Urinary bladder (tissue), 4 donors: ENCODE measurements around the gene NOC4L. TPM values are rescaled to one million over a fixed set of nuclear protein-coding genes. Genes with fewer than 3 reads are reported as not detected.

Experiments used
- DNase-seq: peaks from one replicate; pipeline ENCODE4 v3.0.0-alpha.2; 2015; ENCODE audit errors: extremely low spot score
- H3K27ac ChIP-seq: one replicate; pipeline ENCODE4 v1.5.1; 2013; ENCODE audit warnings: low read depth, mild to moderate bottlenecking, moderate library complexity
- H3K36me3 ChIP-seq: one replicate; pipeline ENCODE4 v1.6.1; 2013; ENCODE audit warnings: mild to moderate bottlenecking, moderate library complexity; ENCODE audit not compliant: insufficient read depth
- H3K4me1 ChIP-seq: one replicate; pipeline ENCODE4 v1.6.1; 2013; ENCODE audit warnings: mild to moderate bottlenecking, moderate library complexity; ENCODE audit not compliant: insufficient read depth
- H3K4me3 ChIP-seq: one replicate; pipeline ENCODE4 v1.5.1; 2013; ENCODE audit warnings: low read depth, low read length
- WGBS: extraction: QIAGEN DNeasy Blood & Tissue Kit; methylation state at CpG from one replicate; pipeline ENCODE4 v1.1.7; 2013; 5-methylcytosine and 5-hydroxymethylcytosine counted together
- polyA plus RNA-seq: library from polyadenylated mRNA; stranded (reverse); fragments of 200-250 nt; gene quantifications from one replicate; pipeline ENCODE4 v1.2.3, GENCODE V29; 2013
- total RNA-seq: library from RNA; depleted of rRNA; stranded (reverse); fragments of >200 nt; gene quantifications from one replicate; pipeline ENCODE4 v1.2.3, GENCODE V29; 2014
- donor health status: healthy with polysubstance abuse.
- donor health status: healthy.

NOC4L gene
- total and polyA plus RNA-seq, 2 donors = 4.3 to 24.4 TPM

DNA sequence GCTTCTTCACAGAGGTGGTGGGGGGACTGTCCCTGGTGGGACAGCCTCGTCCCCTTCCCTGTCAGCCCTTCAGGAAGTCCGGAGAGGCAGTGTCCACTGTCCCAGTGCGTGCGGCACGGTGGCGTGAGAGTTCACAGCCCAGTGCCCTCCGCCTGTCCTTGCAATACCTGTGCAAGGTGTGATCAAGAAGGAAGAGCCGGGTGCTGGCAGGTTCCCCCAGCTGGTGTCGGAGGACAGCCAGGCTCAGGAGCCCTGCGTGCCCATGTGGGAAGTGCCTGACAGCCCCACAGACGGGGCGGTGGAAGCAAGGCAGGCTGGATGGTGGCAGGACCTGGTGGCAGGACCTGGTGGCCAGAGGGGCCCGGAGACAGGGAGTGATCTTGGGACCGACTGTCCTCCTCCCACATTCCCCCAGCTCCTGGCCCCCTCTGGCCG lies 16.4 kb downstream of the NOC4L start:
- no peaks in the 10 kb centered on the region for H3K4me1 ChIP-seq
- H3K4me3 ChIP-seq = no peak overlapping the region
- DNase-seq = no peak
- WGBS = 78% methylated on average over 15 of the region's 15 CpGs
- peaks cover 3% of the 10 kb centered on the region for H3K36me3 ChIP-seq
- no peak overlapping the region for H3K27ac ChIP-seq

DNA sequence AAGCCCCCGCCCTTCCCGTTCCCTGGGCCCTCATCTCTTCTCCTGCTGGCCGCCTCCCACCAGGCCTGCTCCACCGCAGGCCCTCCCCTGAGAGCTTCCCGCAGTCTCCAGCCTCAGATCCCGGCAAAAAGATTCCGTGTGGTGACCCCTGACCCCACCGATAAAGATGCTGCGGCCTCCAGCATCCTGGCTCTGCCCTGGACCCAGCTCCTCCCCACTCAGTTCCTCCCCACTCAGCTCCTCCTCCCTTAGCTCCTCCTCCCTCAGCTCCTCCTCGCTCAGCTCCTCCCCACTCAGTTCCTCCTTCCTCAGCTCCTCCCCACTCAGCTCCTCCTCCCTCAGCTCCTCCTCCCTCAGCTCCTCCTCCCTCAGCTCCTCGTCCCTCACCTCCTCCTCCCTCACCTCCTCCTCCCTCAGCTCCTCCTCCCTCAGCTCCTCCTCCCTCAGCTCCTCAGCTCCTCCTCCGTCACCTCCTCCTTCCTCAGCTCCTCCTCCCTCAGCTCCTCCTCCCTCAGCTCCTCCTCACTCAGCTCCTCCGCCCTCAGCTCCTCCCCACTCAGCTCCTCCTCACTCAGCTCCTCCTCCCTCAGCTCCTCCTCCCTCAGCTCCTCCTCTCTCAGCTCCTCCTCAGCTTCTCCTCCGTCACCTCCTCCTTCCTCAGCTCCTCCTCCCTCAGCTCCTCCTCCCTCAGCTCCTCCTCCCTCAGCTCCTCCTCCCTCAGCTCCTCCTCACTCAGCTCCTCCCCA lies 17.0 kb downstream of the NOC4L start:
- DNase-seq = no peak
- WGBS = 42% methylated on average over 13 of the region's 14 CpGs
- Histone ChIP-seq H3K4me3 (no peak overlapping the region), H3K4me1 (no peaks in the 10 kb centered on the region), H3K27ac (no peak overlapping the region), H3K36me3 (peaks cover 2% of the 10 kb centered on the region)

DNA sequence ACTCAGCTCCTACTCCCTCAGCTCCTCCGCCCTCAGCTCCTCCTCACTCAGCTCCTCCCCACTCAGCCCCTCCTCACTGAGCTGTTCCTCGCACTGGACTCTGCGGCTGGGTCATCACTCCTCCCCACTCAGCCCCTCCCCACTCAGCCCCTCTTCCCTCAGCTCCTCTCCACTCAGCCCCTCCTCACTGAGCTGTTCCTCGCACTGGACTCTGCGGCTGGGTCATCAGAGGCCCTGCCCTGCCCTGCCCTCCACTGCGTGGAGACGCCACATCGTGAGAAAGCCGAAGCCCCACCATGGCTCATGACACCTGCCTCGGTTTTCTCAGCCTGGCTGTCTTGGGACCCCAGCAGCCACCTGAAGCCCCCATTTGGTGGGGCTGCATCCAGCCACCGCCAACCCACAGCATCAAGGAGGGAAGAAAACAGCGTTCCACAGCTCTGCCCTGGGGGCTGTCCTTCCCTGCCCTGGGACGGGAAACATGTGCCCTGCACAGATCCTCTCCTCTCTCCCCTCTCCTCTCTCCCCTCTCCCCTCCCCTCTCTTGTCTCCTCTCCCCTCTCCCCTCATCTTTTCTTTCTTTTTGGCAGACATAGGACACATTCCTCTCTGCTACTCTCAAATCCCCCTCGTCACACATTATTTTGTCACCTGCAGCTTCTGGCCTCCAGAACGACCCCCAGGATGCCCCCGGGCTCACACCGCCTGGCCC lies 17.7 kb downstream of the NOC4L start:
- Histone ChIP-seq H3K36me3 (no peaks in the 10 kb centered on the region), H3K27ac (no peak overlapping the region), H3K4me1 (no peaks in the 10 kb centered on the region), H3K4me3 (no peak overlapping the region)
- no peak for DNase-seq
- 46% methylated on average over 17 of the region's 17 CpGs for WGBS

DNA sequence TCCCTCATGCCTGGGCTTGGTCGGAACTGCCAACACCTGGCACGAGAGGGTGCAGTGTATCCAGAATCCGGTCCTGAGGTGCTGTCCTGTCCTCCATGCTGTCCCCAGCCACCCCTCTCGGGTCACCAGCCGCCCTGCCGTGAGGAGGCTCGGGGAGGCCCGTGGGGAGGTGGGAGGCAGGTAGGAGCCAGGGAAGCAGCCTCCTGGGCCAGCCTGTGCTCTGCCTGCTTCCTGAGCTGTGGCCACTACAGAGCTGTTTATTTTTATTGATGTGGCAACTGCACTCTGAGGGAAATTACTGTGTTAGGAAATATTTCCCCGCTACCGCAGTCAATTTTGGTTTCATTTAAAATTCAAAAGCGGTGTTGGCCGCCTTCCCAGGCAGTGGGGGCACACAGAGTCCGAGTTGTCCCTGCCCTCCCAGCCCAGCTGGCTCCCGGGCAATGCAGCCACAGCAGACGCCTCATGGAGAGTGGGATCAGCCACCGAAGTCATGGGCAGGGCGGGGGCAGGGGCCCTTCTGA lies 18.3 kb downstream of the NOC4L start:
- no peaks in the 10 kb centered on the region for H3K4me1 ChIP-seq
- no peaks in the 10 kb centered on the region for H3K36me3 ChIP-seq
- 23% methylated on average over 17 of the region's 17 CpGs for WGBS
- no peak overlapping the region for H3K4me3 ChIP-seq
- no peak overlapping the region for H3K27ac ChIP-seq
- DNase-seq = no peak

DNA sequence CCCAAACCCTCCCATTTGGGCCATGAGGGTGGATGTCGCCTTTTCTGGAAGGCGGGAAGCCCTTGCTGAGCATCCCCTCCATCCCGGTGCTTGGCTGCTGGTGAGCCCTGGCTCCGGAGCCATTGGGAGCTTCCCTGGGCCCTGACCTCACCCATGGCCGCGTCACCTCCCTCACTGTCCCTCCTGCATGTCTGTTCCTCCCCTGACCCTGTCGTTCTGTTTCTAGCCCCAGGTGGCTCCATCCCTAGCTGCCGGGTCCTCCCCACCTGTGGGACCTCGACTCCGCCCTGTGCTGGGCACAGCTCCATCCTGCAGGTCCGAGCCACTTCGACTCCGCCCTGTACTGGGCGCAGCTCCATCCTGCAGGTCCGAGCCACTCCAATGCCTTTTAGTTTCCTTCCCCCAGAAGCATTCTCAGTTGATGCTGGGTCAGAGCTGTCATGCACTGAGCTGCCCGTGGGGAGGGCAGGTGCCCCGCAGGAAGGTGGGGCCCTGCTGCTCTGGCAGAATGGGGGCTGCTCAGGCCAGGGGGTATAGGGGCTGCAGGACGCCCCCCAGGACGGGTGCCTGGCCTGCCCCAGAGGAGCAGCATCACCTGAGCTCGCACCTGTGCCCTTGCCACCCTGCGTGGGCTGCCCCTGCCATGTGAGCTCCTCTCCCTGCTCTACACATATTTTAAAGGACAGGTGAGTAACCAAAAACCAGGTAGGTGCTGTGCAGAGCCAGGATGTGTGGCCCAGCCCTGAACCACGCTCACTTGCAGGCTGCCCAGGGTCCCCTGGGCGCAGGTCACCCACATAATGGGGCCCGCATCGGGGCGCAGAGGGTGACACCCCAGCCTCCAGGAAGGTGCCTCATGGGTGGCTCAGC lies 19.0 kb downstream of the NOC4L start:
- 60% methylated on average over 26 of the region's 26 CpGs for WGBS
- Histone ChIP-seq H3K36me3 (no peaks in the 10 kb centered on the region), H3K4me3 (no peak overlapping the region), H3K4me1 (no peaks in the 10 kb centered on the region), H3K27ac (no peak overlapping the region)
- no peak for DNase-seq

DNA sequence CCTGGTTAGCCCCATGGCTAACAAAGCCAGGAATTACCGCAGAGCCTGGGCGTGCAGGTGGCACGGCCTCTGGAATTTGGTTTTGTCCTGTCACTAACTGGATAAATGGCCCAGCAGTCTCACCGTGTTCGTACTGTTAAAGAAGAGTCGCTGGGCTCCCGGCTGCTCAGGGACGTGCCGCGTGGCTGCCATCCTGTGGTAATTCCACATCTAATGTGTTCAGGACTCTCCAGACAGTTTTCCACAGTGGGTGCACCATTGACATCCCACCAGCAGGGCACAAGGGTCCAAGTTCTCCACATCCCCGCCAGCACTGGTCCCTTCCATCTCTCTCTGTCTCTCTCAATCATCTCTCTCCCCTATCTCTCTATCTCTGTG lies 19.6 kb downstream of the NOC4L start:
- Histone ChIP-seq H3K4me3 (no peak overlapping the region), H3K4me1 (no peaks in the 10 kb centered on the region), H3K36me3 (no peaks in the 10 kb centered on the region), H3K27ac (no peak overlapping the region)
- no peak for DNase-seq
- 57% methylated on average over 11 of the region's 11 CpGs for WGBS

DNA sequence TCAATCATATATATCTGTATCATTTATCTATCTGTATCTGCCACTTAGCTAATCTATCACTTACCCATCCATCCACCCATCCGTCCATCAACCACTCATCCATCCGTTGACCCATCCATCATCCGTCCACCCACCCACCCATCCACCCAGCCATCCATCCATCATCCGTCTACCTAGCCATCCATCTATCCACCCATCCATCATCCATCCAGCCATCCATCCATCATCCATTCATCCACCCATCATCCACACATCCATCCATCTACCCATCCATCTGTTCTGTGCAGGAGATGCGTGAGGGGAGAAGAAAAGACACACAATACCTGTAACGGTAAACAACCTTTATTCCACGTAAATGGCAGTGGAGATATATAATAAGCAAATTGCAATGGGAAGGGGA lies 20.2 kb downstream of the NOC4L start:
- 87% methylated on average over 7 of the region's 7 CpGs for WGBS
- no peak for DNase-seq
- no peaks in the 10 kb centered on the region for H3K4me1 ChIP-seq
- H3K4me3 ChIP-seq = no peak overlapping the region
- H3K27ac ChIP-seq = no peak overlapping the region
- no peaks in the 10 kb centered on the region for H3K36me3 ChIP-seq

DNA sequence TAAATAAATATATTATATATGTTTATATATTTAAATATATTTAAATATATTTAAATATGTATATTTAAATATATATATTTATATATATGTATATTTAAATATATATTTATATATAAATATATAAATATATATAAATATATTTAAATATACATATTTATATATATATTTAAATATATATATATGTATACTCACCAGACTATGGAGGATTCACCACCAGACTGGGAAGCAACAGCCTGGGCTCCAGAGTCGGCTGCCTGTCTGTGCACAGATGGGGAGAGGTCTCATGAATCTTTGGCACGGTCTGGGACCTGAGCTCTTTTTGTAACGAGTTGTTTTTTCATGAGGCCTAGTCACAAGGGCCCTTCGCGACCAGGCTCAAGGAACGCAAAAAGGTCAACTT lies 21.3 kb downstream of the NOC4L start:
- 95% methylated on average over 6 of the region's 6 CpGs for WGBS
- H3K4me1 ChIP-seq = no peaks in the 10 kb centered on the region
- no peak for DNase-seq

DNA sequence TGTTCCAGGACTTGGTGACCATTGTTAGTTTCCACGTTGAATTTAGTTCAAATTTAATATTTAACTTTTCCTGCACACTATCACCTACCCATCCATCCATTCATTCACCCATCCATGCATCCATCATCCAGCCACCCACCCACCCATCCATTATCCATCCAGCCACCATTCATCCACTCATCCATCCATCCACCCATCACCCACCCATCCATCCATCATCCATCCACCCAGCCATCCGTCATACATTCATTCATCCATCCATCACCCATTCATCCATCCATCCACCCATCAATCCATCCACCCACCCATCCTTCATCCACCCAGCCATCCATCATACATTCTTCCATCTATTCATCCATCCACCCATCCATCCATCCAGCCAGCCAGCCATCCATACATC lies 21.8 kb downstream of the NOC4L start:
- no peak overlapping the region for H3K27ac ChIP-seq
- no peaks in the 10 kb centered on the region for H3K36me3 ChIP-seq
- no peak for DNase-seq
- H3K4me3 ChIP-seq = no peak overlapping the region
- WGBS = 90% methylated on average over 2 of the region's 2 CpGs
- no peaks in the 10 kb centered on the region for H3K4me1 ChIP-seq

More for the DNA sequence above, 21.3 kb downstream of the NOC4L start:
- H3K4me3 ChIP-seq = no peak overlapping the region
- no peaks in the 10 kb centered on the region for H3K36me3 ChIP-seq
- H3K27ac ChIP-seq = no peak overlapping the region

DNA sequence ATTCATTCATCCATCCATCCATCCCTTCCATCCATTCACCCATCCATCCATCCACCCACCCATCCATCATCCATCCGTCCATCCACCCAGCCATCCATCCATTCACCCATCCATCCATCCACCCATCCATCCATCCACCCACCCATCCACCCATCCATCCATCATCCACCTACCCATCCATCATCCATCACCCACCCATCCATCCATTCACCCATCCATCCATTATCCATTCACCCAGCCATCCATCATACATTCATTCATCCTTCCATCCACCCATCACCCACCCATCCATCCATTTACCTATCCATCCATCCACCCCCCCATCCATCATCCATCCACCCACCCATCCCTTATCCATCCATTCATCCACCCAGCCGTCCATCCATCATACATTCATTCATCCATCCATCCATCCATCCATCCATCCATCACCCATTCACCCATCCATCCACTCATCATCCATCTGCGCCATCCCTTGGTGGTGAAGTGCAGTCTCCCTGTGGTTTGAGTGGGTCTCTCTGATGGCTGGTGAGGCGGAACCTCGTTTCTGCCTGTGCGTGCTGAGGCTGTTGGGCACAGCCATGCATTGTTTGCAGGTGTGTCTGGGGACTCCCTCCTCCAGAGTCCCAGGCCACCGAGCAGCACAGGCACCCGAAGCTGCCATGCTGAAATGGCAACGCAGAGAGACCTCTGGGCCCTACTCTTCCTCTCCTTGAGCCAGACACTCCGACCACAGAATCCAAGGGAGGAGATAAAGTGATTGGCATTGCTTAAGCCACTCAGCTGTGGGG lies 22.7 kb downstream of the NOC4L start:
- no peak for DNase-seq
- Histone ChIP-seq H3K4me1 (no peaks in the 10 kb centered on the region), H3K4me3 (no peak overlapping the region), H3K27ac (no peak overlapping the region), H3K36me3 (no peaks in the 10 kb centered on the region)
- 93% methylated on average over 10 of the region's 10 CpGs for WGBS

DNA sequence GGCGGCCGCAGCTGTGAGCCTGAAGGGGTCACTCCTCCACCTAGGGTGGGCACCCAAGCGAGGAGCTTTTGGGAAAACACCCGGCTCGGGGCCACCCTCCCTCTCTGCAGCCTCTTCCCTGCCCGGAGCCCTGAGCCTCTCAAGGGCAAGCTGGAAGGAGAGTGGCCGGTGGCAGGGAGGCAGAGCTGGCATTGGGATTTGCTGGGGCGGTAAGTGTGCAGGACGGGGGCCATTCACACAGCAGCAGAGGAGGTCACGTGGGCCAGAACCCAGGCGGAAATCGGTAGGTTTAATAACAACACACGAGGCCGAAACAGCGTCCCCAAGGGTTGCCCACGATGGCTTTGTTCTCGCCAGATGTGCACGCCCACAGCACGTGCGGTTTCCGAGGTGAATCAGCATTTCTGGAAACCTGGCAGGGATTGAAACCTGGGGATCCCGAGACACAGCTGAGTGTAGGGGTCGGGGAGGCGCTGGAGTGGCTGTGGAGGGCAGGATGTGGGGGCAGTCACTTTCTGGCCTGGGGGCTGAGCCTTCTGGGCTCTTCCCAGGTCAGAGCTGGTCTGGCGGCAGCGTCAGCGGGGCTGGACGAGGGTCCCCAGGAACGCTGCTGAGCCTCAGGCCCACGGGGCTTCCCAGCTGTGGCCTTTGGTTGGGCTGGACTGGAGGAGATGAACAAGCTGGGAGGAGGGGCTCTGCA lies 23.5 kb downstream of the NOC4L start:
- Histone ChIP-seq H3K36me3 (no peaks in the 10 kb centered on the region), H3K4me3 (no peak overlapping the region), H3K27ac (no peak overlapping the region), H3K4me1 (no peaks in the 10 kb centered on the region)
- 75% methylated on average over 30 of the region's 30 CpGs for WGBS
- no peak for DNase-seq

DNA sequence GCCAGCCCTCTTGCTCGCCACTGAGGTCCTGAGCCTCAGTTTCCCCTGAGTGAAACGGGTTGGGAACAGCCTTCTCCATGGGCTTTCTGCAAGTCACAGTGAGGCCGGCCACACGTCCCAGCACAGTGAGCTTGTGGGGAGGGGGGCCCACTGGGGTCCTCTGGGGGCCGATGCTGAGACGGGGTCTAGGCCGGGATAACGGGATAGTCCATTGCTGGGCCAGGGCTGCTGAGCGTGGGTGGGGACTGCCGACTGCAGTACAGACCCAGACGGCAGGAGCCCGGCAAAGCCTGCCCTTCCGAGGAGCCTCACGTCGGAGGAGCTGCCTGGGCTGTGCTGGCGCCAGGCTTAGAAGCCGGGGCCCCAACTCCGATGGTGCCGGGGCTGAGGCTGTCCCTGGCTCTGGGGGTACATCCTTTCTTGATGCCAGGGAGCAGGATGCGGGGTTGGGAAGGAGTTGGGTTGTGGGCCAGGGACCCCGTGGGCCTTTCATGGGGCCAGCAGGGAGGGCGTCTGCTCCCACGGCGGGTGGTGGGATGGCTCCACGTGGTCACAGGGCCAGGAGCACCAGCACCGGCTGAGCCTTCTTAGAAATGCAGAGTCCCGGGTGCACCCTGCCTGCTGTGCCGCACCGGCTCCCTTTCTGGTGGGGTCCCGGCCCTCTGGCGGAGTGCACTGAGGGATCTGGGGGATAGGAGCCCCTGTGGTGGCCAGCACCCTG lies 24.2 kb downstream of the NOC4L start:
- H3K27ac ChIP-seq = no peak overlapping the region
- H3K4me1 ChIP-seq = no peaks in the 10 kb centered on the region
- no peak overlapping the region for H3K4me3 ChIP-seq
- DNase-seq = no peak
- 84% methylated on average over 31 of the region's 31 CpGs for WGBS
- H3K36me3 ChIP-seq = no peaks in the 10 kb centered on the region
